T-helper 2 cell treated with Interferon-gamma antibody and Interleukin-4, amounts not matched to agents 5 μg/mL and 100 μg/mL, for 36 hours (primary cell): ENCODE measurements around the gene MSI2.

ENCODE experiments used
- DNase-seq: peaks from one replicate; pipeline ENCODE4 v3.0.0; 2021; ENCODE audit warnings: low spot score
- H3K27ac Mint-ChIP-seq: one replicate; pipeline ENCODE4 v1.8.0; 2021; ENCODE audit warnings: mild to moderate bottlenecking, mixed read lengths
- H3K27me3 Mint-ChIP-seq: one replicate; pipeline ENCODE4 v1.8.0; 2021; ENCODE audit warnings: low read depth, mixed read lengths
- H3K36me3 Mint-ChIP-seq: one replicate; pipeline ENCODE4 v1.8.0; 2021; ENCODE audit warnings: low read depth, mixed read lengths
- H3K4me1 Mint-ChIP-seq: one replicate; pipeline ENCODE4 v1.8.0; 2021; ENCODE audit warnings: low read depth, mixed read lengths
- H3K4me3 Mint-ChIP-seq: one replicate; pipeline ENCODE4 v1.8.0; 2022; ENCODE audit warnings: mild to moderate bottlenecking, moderate library complexity, mixed read lengths
- H3K9me3 Mint-ChIP-seq: one replicate; pipeline ENCODE4 v1.8.0; 2021; ENCODE audit warnings: mixed read lengths

MSI2 gene

DNA sequence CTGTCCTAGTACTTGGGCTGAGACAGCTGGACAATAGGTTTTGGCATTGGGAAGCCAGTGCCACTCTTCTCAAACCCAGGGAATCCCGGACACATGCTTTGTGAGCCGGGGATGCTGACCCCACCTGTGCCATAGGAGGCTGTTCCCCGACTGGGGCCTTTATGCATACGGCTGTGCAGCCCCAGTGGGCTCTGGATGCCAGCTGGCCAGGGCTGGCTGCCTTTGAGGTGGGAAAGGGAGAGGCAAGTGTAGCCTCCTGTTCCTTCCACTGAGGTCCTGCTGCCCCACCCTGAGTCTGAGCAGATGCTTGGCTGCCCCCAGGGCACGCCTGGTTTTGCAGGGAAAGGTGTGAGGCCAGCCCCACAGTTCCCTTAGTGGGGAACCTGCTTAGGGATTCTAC lies 383.1 kb downstream of the MSI2 start:
- Mint-ChIP-seq H3K4me3 (no peak overlapping the region), H3K36me3 (peaks cover 4% of the 10 kb centered on the region), H3K27ac (no peak overlapping the region), H3K4me1 (no peaks in the 10 kb centered on the region), H3K27me3 (no peaks in the 10 kb centered on the region), H3K9me3 (no peaks in the 10 kb centered on the region)
- no peak for DNase-seq

DNA sequence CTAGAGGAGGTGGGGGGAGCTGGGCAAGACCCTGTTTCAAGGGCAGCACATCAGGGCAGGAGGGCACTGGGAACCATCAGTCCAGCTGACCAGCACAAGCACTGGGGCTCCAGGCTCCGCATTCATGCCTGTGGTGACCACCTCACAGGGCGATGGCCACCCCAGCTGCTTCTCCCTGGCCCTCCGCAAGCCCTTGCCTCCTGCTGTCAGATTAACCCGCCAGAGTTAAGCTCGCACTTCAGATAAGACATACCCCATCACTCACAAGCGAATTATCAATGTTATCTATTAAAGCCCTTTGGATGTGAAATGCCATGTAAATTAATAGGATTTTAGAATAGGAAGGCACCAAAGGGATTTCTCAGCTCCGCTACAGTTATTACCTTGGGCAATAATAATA lies 383.8 kb downstream of the MSI2 start:
- DNase-seq, result no peak
- Mint-ChIP-seq H3K4me1 (no peaks in the 10 kb centered on the region), H3K36me3 (peaks cover 6% of the 10 kb centered on the region), H3K4me3 (no peak overlapping the region), H3K9me3 (no peaks in the 10 kb centered on the region), H3K27me3 (no peaks in the 10 kb centered on the region), H3K27ac (no peak overlapping the region)

GRCh38 chr17:57641761-57642160 lies 385.4 kb downstream of the MSI2 start:
- H3K27ac Mint-ChIP-seq, result no peak overlapping the region
- peaks cover 8% of the 10 kb centered on the region for H3K36me3 Mint-ChIP-seq
- H3K9me3 Mint-ChIP-seq, result no peaks in the 10 kb centered on the region
- peaks cover 5% of the 10 kb centered on the region for H3K4me1 Mint-ChIP-seq
- H3K4me3 Mint-ChIP-seq, result no peak overlapping the region
- H3K27me3 Mint-ChIP-seq, result no peaks in the 10 kb centered on the region
- no peak for DNase-seq

DNA sequence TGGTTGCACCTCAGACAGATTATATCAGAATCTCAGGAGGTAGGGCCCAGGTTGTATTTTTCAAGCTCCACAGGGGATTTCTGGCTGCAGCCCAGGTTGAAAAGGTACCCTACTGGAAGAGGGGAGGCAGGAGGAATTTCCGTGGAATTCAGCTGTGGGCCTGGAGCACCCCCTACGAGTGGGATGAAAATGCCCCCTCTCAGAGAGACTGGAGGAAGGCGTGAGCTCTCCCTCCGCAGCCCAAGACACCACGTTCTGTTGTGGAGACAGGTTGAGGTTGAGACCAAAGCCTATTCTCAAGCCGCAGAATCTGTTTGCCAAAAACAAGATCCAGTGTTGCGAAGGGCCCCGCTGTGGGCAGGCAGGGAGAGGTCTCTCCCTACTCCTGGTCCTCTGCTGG lies 386.7 kb downstream of the MSI2 start:
- peaks cover 8% of the 10 kb centered on the region for H3K36me3 Mint-ChIP-seq
- no peak overlapping the region for H3K27ac Mint-ChIP-seq
- no peaks in the 10 kb centered on the region for H3K9me3 Mint-ChIP-seq

DNA sequence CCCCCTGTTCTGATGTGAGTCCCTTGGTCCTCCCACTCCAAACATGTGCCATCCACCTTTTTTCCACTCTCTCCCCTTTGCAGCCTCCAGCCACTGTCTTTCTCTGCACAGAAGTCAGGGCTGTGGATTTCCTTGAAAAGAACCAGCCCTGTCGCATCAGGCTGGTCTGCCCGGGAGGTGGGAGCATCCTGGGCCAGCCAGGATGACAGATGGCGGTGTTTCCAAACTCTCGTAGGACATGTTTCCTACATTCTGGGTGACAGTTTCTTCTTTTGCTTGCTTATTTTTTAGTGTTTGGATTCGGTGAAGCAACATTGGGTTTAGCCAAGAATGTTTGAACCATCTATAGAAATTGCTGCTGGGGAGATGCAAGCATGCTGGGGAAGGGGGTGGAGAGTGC lies 388.0 kb downstream of the MSI2 start:
- Mint-ChIP-seq H3K36me3 (peaks cover 8% of the 10 kb centered on the region), H3K4me3 (no peak overlapping the region), H3K9me3 (no peaks in the 10 kb centered on the region), H3K4me1 (peaks cover 5% of the 10 kb centered on the region), H3K27ac (peak overlapping the region; percentile 4), H3K27me3 (no peaks in the 10 kb centered on the region)
- no peak for DNase-seq

More for the DNA sequence above, 386.7 kb downstream of the MSI2 start:
- H3K4me3 Mint-ChIP-seq, result no peak overlapping the region
- DNase-seq, result no peak
- H3K4me1 Mint-ChIP-seq, result peaks cover 5% of the 10 kb centered on the region
- no peaks in the 10 kb centered on the region for H3K27me3 Mint-ChIP-seq

DNA sequence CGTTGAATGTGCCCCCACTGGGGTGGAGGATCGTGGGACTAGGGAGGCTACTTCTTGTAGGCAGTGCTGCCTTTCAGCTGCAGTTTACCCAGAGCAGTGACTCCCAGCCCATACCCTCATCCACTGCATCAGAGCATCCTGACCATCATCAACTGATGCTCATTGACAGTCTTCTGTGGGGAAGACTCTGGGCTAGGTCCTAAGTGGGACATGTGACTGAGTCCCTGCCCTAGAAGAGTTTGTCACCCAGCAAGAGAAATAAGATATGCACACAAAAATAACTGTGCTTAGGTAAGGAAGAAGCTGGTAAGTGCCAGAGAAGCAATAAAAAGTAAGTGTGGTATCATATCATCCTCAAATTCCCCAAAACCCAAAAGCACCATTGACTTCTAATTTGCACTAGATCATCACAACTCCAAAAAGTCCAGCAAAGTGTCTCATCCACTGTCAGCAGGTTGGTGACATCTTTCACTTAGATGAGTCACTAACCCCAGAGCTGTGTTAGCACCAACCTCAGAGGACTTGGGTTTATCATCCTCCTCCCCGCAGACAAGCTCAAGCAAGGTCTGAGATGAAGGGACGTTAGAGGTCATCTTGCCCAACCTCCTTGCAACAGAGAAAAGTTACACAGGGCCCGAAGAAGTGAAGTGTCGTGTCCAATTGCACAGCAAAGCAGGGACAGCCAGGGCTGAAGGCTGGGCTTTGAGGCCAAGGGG lies 389.8 kb downstream of the MSI2 start:
- H3K36me3 Mint-ChIP-seq, result peaks cover 8% of the 10 kb centered on the region
- H3K9me3 Mint-ChIP-seq, result no peaks in the 10 kb centered on the region
- H3K4me1 Mint-ChIP-seq, result peaks cover 5% of the 10 kb centered on the region
- H3K4me3 Mint-ChIP-seq, result no peak overlapping the region
- H3K27ac Mint-ChIP-seq, result peak overlapping the region; percentile 28
- DNase-seq, result peak; percentile 36
- H3K27me3 Mint-ChIP-seq, result no peaks in the 10 kb centered on the region

GRCh38 chr17:57648720-57649119 lies 392.4 kb downstream of the MSI2 start:
- Mint-ChIP-seq H3K9me3 (no peaks in the 10 kb centered on the region), H3K4me1 (peaks cover 5% of the 10 kb centered on the region), H3K27me3 (no peaks in the 10 kb centered on the region), H3K27ac (no peak overlapping the region), H3K36me3 (peaks cover 8% of the 10 kb centered on the region), H3K4me3 (no peak overlapping the region)
- DNase-seq, result no peak

- DNase-seq, result no peak
- Mint-ChIP-seq H3K27ac (no peak overlapping the region), H3K9me3 (no peaks in the 10 kb centered on the region), H3K27me3 (no peaks in the 10 kb centered on the region), H3K4me3 (no peak overlapping the region), H3K36me3 (peaks cover 7% of the 10 kb centered on the region), H3K4me1 (peaks cover 5% of the 10 kb centered on the region)
These were observed 392.9 kb downstream of the MSI2 start for GRCh38 chr17:57649191-57649590.

DNA sequence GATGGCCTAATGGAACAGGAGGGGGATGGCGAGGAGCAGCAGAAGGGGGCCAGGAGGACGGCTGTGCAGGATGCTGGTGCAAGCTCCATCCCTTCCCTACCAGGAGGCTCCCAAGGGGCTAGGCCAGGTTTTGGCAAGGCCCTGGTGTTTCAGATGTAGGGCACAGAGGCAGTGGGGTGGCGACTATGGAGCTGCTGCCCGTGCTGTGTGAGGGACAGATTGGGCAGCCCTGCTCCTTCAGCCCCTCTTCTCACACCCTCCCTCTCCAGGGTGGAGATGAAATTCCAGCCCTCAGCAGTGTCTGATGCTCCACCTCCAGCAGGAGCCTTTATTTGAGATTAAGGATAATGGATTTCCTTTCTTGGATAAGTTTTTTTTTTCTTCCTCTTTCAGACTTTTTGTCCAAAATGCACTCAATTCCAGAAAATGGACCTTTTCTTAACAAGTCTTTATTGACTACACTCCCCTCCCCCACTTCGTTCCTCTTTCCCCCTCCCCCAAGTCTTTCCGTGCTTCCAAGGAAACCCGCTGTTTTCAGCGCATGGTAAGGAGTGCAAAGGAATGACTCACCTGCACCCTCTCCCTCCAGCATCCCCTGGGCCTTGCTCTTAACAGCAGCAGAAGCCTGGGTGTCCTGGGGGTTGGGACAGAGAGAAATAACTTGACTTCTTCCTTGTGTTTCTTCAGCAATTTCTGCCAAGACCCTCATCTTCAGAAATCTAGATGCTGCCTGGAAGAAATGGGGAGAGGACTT lies 393.6 kb downstream of the MSI2 start:
- H3K36me3 Mint-ChIP-seq, result peaks cover 4% of the 10 kb centered on the region
- no peaks in the 10 kb centered on the region for H3K9me3 Mint-ChIP-seq
- no peak for DNase-seq
- H3K27me3 Mint-ChIP-seq, result no peaks in the 10 kb centered on the region
- H3K4me3 Mint-ChIP-seq, result no peak overlapping the region
- no peak overlapping the region for H3K27ac Mint-ChIP-seq
- H3K4me1 Mint-ChIP-seq, result peaks cover 5% of the 10 kb centered on the region

GRCh38 chr17:57650548-57650947 lies 394.2 kb downstream of the MSI2 start:
- Mint-ChIP-seq H3K4me1 (peaks cover 6% of the 10 kb centered on the region), H3K27ac (peak overlapping the region; percentile 6), H3K4me3 (no peak overlapping the region), H3K9me3 (no peaks in the 10 kb centered on the region), H3K27me3 (no peaks in the 10 kb centered on the region), H3K36me3 (peaks cover 4% of the 10 kb centered on the region)
- DNase-seq, result no peak

DNA sequence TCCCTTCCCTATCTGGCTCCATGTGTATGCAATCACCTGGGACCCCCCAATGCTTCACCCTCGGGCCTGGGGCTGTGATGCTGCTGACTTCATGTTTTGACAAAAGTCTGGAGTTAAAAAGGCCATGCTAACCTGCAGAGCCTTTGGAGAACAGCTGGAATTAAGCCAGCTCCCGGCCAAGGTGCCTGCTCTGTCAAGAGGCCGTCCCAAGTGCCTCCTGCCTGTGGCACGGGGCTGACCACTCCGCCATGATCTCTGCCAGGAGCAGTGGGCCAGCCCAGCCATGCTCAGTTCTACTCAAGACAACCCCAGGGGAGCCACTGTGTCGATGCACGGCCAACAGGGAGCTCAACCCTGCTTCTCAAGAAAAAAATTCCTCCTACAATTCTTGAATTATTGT lies 395.1 kb downstream of the MSI2 start:
- H3K4me3 Mint-ChIP-seq, result no peak overlapping the region
- no peaks in the 10 kb centered on the region for H3K27me3 Mint-ChIP-seq
- DNase-seq, result no peak
- H3K4me1 Mint-ChIP-seq, result peaks cover 3% of the 10 kb centered on the region
- H3K27ac Mint-ChIP-seq, result no peak overlapping the region
- H3K9me3 Mint-ChIP-seq, result no peaks in the 10 kb centered on the region
- no peaks in the 10 kb centered on the region for H3K36me3 Mint-ChIP-seq

GRCh38 chr17:57651996-57652395 lies 395.7 kb downstream of the MSI2 start:
- no peak for DNase-seq
- no peak overlapping the region for H3K27ac Mint-ChIP-seq
- H3K4me3 Mint-ChIP-seq, result no peak overlapping the region
- H3K9me3 Mint-ChIP-seq, result no peaks in the 10 kb centered on the region
- no peaks in the 10 kb centered on the region for H3K36me3 Mint-ChIP-seq
- H3K4me1 Mint-ChIP-seq, result peaks cover 3% of the 10 kb centered on the region
- H3K27me3 Mint-ChIP-seq, result no peaks in the 10 kb centered on the region

- H3K36me3 Mint-ChIP-seq, result no peaks in the 10 kb centered on the region
- no peak for DNase-seq
- H3K9me3 Mint-ChIP-seq, result no peaks in the 10 kb centered on the region
- no peak overlapping the region for H3K27ac Mint-ChIP-seq
- no peak overlapping the region for H3K4me3 Mint-ChIP-seq
- peaks cover 3% of the 10 kb centered on the region for H3K4me1 Mint-ChIP-seq
- H3K27me3 Mint-ChIP-seq, result no peaks in the 10 kb centered on the region
These were observed 396.5 kb downstream of the MSI2 start for GRCh38 chr17:57652811-57653210.

GRCh38 chr17:57653279-57653678 lies 397.0 kb downstream of the MSI2 start:
- no peaks in the 10 kb centered on the region for H3K36me3 Mint-ChIP-seq
- H3K4me3 Mint-ChIP-seq, result no peak overlapping the region
- H3K27ac Mint-ChIP-seq, result no peak overlapping the region
- H3K4me1 Mint-ChIP-seq, result peaks cover 3% of the 10 kb centered on the region
- no peaks in the 10 kb centered on the region for H3K27me3 Mint-ChIP-seq
- H3K9me3 Mint-ChIP-seq, result no peaks in the 10 kb centered on the region
- DNase-seq, result no peak
